Smooth muscle cell of the pulmonary artery (primary cell): Measurements from ENCODE around the gene KIRREL1. TPM values are rescaled to one million over a fixed set of nuclear protein-coding genes. Genes with fewer than 3 reads are reported as not detected.

Experiments used
- total RNA-seq: library from RNA; depleted of rRNA; stranded (reverse); fragments of >200 nt; gene quantifications from 2 replicates; pipeline ENCODE4 v1.2.3, GENCODE V29; 2014

Gene KIRREL1
- total RNA-seq: 207 and 244 TPM in 2 replicates

GRCh38 chr1:157993147-157993917, at the start of gene KIRREL1:
TSS of gene KIRREL1 (plus strand) at chr1:157993645. CDS start at chr1:157993677, 32 bp downstream.

Other genes starting within 250 kb of the KIRREL1 start
- gene FCRL2, start 216.5 kb upstream of the KIRREL1 start, total RNA-seq: not detected in 2 replicates
- gene FCRL1, start 173.5 kb upstream of the KIRREL1 start, total RNA-seq: not detected in 2 replicates
- gene CD5L, start 151.8 kb upstream of the KIRREL1 start, total RNA-seq: not detected in 2 replicates
- gene CD1D, start 187.2 kb downstream of the KIRREL1 start, total RNA-seq: 0.20 and 0.59 TPM in 2 replicates